Superior temporal gyrus (tissue), 1 donor: Measurements from ENCODE around the gene SPATA2L.

Source experiments
- DNase-seq: peaks from one replicate; pipeline ENCODE4 v3.0.0-alpha.2; 2016; ENCODE audit errors: extremely low spot score

Gene SPATA2L

GRCh38 chr16:89727406-89728120 is 26.1 kb upstream of the SPATA2L start:
- DNase-seq = no peak

GRCh38 chr16:89723279-89724250 is 22.1 kb upstream of the SPATA2L start:
- peak; percentile 98 for DNase-seq

GRCh38 chr16:89722392-89723278 is 21.1 kb upstream of the SPATA2L start:
- no peak for DNase-seq

- DNase-seq = no peak
Observed at GRCh38 chr16:89721546-89722391, 20.3 kb upstream of the SPATA2L start.

GRCh38 chr16:89720813-89721545 is 19.5 kb upstream of the SPATA2L start, which contains the start of the genes VPS9D1 and ZNF276:
TSS of gene VPS9D1 (minus strand) at chr16:89720898. CDS start at chr16:89720861, 37 bp downstream.
TSS of gene ZNF276 (plus strand) at chr16:89721537. CDS start at chr16:89721641, 104 bp downstream.
- peak; percentile 79 for DNase-seq

DNA sequence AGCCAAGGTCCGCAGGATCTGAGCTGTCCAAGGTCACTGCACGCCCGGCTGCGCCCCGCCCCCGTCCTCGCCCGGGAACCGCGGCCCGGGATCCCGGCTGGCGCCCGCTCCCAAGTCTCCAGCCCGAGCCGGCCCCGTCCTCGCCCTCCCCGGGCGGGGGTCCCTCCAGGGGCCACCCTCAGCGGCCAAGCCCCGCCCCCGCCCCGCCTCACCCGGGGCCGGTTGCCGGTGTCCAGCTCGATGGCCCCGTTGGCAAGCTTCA is 19.0 kb upstream of the SPATA2L start:
- DNase-seq = no peak

- no peak for DNase-seq
Observed at GRCh38 chr16:89717688-89718505, 16.4 kb upstream of the SPATA2L start.

DNA sequence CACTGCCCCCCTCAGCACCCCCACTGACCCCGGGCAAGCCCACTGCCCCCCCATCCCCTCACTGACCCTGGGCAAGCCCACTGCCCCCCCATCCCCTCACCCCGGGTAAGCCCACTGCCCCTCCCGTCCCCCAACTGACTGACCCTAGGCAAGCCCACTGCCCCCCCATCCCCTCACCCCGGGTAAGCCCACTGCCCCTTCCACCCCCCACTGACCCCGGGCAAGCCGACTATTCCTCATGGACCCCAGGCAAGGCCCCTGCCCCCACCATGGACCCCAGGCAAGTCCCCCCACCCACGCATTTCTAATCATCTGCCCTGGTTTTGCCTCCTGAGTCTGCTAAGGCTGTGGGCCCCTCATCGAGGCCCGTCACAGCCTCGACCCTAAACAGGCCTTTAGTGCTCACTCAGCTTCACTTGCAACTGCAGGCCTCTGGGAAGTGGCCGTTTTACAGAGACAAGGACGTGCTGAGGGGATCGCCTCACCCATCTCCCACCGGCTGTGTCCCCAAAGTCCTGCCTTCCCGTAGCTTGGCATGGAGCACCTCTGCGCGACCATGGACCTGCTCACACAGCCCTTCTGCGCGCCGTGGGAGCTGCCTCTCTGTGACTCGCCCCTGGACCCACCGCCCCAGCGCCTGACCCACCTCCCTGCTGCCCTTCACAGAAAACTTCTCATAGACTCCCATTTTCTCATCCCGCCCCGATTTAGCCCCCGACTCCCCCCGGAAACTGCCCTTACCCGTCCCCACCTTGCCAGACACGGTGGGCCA is 15.6 kb upstream of the SPATA2L start:
- DNase-seq = no peak

DNA sequence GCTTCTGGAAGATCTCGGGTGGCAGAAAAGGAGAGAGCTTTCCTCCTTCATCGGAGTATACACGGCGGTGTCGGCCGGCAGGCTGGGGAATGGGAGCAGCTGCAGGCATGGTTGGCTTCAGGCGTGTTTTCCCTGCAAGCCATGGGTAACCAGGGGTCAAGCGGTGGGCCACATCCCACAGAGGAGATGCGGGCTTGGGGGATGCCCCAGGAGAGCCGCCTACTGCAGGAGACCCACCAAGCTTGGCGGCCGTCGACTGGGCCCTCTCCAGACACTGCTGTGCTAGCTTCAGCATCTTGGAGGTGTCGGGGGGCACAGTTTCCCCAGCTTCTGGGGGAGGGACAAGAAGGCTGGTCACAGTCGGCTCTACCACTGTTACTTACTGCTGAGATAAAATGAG is 15.0 kb upstream of the SPATA2L start:
- DNase-seq = no peak

DNA sequence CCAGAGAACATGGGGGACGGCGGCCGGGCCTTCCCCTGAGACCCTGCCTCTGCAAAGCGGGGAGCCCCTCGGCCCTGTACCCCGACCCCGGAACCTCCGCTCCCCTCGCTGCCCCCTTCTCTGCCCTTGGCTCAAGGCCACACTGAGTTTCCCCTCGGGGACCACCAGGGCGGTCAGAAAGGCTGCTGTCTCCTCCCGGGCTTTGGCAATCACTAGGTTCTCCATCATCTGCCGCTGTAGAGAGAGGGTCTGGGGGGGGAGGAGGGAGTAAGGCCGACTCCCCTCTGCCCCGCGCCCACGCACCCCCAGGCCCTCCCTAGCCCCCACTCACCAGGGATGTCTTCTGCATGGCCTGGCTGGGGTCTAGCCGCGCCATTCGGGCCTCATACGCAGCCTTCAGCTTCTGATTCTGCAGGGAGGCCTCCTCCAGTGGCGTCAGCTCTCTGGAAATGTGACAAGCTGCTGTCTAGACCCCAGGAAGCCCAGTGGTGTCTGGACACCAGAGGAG is 10.8 kb upstream of the SPATA2L start:
- DNase-seq = no peak

DNA sequence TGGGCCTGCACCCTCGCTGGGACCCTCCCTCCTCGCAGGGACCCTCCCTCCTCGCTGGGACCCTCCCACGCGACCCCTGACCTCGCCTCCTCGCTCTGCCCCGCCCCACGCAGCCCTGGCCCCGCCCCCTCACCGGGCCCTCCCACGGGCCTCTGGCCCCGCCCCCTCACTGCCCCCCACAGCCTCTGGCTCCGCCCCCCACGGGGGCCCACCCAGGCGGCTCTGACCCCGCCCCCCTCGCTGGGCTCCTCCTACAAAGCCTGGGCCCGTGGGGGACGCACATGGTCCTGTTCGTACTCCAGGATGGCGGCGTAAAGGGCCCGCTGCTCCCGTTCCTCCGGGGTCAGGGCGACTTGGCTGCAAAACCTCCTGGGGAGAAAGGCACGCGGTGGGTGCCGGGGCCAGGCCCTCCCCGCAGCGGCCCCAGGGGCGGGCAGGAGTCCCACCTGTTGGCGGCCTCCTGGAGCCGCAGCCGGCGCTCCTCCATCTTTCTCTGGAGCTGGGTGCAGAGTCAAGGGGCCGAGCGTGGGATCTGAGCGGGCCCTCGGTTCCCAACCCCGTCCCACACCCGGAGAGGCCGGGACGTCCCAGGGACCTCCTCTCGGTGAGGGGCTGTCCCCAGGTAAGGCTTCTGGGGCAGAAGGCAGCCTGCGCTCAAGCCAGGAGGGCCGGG is 10.2 kb upstream of the SPATA2L start:
- no peak for DNase-seq

GRCh38 chr16:89710709-89711564 is 9.4 kb upstream of the SPATA2L start:
- no peak for DNase-seq

GRCh38 chr16:89709716-89710432 is 8.4 kb upstream of the SPATA2L start:
- no peak for DNase-seq

DNA sequence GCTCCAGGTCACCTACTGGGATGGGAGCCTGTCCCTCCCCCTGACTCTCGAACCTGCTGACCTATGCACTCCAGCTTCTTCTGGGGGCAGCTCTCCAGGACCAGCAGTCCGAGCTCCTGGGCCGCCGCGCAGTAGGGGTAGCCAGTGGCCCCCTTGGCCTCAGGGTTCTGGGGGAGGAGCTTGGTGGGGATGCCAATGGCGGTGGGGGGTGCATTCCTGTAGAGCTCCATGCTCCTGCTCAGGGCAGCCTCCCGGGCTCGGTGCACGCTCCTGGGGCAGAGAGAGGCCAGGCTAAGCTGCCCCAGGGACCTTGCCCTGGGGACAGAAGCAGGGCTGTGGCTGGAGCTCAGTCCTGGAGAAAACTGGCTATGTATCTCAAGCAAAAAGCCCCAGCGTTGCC is 7.7 kb upstream of the SPATA2L start:
- DNase-seq = no peak

DNA sequence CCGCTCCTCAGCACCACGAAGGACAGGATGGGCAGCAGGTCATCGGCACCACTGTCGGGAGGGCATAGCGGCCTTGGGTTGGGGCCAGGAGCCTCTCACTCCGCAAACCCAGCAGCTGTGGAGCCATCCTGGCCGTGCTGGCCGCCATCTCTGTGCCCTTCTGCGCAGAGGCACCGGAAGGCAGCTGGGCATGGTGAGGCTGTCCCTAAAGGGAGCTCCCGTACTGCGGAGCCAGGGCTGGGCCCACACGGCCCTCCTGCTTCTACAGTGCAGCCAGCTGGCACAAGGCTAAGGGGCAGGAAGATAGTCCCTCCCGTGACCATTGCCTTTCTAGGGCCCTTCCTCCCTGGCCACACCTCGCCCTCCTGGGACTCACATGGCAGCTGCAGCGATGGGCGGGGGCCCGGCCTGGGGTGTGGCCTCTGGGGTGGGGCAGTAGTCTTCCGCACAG is 7.0 kb upstream of the SPATA2L start:
- DNase-seq = no peak

GRCh38 chr16:89707695-89708094 is 6.2 kb upstream of the SPATA2L start:
- no peak for DNase-seq
